Measurements from ENCODE around the gene SCRT2. TPM values are rescaled to one million over a fixed set of nuclear protein-coding genes. Genes with fewer than 3 reads are reported as not detected.

The SCRT2 gene
- polyA plus RNA-seq, 1 of the 3 experiments (the other 2 are of a cell fraction), result not detected

DNA sequence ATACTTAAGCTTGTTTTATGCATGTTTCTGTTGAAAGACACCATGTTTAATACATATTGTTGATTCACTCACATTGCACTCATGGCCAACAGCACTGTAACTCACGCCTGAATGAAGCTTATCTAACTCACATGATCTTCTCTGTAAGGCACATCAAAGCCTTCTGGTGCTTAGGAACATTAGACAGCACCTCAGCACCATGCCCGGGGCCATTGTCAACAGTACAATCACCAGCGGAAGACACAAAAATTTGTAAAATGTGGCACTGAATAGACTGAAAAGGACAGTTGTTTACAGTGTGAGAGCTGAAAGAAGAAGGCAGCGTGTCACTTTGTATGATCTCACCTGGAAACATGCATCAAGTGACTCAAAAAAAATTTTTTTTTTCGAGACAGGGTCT, 56.6 kb downstream of the SCRT2 start (continued):
- TF ChIP-seq, protein P1, sequence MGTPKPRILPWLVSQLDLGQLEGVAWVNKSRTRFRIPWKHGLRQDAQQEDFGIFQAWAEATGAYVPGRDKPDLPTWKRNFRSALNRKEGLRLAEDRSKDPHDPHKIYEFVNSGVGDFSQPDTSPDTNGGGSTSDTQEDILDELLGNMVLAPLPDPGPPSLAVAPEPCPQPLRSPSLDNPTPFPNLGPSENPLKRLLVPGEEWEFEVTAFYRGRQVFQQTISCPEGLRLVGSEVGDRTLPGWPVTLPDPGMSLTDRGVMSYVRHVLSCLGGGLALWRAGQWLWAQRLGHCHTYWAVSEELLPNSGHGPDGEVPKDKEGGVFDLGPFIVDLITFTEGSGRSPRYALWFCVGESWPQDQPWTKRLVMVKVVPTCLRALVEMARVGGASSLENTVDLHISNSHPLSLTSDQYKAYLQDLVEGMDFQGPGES (IDR thresholded peaks at IDR 0.05; ENCODE audit: low read depth, low read length), result no peak
- no peak for TF ChIP-seq TCF12 (IDR thresholded peaks at IDR 0.05)
- no peak for TF ChIP-seq RCOR1 (IDR thresholded peaks at IDR 0.05; ENCODE audit: low read length)
- no peak for TF ChIP-seq JUND (IDR thresholded peaks at IDR 0.05)
- TF ChIP-seq CHD2 (IDR thresholded peaks at IDR 0.05; ENCODE audit: low read length, partially characterized antibody), result no peak
- TF ChIP-seq, protein P2, sequence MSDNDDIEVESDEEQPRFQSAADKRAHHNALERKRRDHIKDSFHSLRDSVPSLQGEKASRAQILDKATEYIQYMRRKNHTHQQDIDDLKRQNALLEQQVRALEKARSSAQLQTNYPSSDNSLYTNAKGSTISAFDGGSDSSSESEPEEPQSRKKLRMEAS (IDR thresholded peaks at IDR 0.05; ENCODE audit: low read depth), result no peak
- TF ChIP-seq SIN3A (IDR thresholded peaks at IDR 0.05; ENCODE audit: borderline replicate concordance, low read depth, low read length), result no peak
- TF ChIP-seq FOSL2 (IDR thresholded peaks at IDR 0.05; ENCODE audit: borderline replicate concordance, low read depth), result no peak

DNA sequence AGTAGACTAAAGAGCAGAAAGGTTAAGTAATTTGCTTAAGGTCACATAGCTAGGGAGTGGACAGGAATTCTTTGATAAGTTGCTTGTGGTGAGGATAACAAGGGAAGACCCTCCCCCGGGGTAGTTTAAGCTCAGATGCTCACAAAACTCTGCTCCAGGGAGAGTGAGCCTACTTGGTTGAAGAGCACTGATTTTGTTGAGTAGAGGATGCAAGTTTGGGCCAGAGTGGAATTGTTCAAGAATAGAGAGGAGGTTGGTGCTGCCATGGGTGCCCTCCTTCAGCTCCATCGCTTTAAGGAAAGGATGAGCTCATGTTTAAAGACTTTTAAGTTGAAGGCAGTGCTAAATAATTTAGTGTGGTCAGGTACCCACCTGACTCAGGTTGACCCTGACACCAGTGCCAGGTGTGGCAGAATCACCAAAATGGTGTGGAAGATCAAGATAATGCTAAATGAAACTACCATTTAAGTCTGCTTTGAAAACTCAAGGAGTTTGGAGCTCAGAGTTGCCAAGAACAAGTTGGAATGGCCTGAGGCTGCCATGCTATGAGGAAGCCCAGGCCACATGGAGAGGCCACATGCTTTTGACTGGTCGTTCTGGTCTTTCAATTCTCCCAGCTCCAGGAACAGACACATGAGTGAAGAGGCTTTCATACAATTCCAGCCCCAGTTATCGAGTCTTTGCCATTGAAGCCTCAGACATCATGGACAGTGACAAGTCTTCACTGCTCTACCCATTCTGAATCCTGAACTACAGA, 57.5 kb downstream of the SCRT2 start:
- Histone ChIP-seq H3K36me3 (replicated peaks in 1 of 2; ENCODE audit: control insufficient read depth in 1 of 2, insufficient read depth in 2 of 2, low read length in 1 of 2) (no peaks in the 10 kb centered on the region), H3K4me1 (ENCODE audit: control insufficient read depth in 1 of 2, insufficient read depth in 2 of 2, low read depth in 1 of 2, low read length in 1 of 2) (no peaks in the 10 kb centered on the region), H3K4me2 (no peak overlapping the region), H3K4me3 (ENCODE audit: low read depth in 2 of 2, low read length in 1 of 2) (no peak overlapping the region), H3K9ac (no peak overlapping the region), H3K9me3 (no peaks in the 10 kb centered on the region), H2AFZ (ENCODE audit: low read depth) (no peak overlapping the region), H3K27ac (ENCODE audit: low read depth in 2 of 2, low read length in 1 of 2) (no peak overlapping the region), H4K20me1 (ENCODE audit: insufficient read depth) (no peaks in the 10 kb centered on the region), H3K27me3 (ENCODE audit: insufficient read depth) (peaks cover 3% of the 10 kb centered on the region; the same call in 1 of the 2 replicates), H3K79me2 (ENCODE audit: insufficient read depth) (no peaks in the 10 kb centered on the region), H3K9me2 (no peaks in the 10 kb centered on the region), H3F3A (replicated peaks; ENCODE audit: insufficient read depth) (no peaks in the 10 kb centered on the region)
- WGBS (ENCODE audit: low lambda C conversion rate), result 10% methylated on average over 4 of the region's 4 CpGs
- ChIA-PET POLR2A (no interaction called here), CTCF (interaction anchor here (0.7 to 3.1 kb wide), 3 partner anchors 13 to 56 kb away, joined by 3 to 13 read pairs (median 8); no protein-coding TSS in a partner anchor)
- no peak for TF ChIP-seq NRF1 (IDR thresholded peaks at IDR 0.05; ENCODE audit: low read depth, low read length)
- TF ChIP-seq RCOR1 (IDR thresholded peaks at IDR 0.05; ENCODE audit: low read length), result no peak
- TF ChIP-seq, protein P3, sequence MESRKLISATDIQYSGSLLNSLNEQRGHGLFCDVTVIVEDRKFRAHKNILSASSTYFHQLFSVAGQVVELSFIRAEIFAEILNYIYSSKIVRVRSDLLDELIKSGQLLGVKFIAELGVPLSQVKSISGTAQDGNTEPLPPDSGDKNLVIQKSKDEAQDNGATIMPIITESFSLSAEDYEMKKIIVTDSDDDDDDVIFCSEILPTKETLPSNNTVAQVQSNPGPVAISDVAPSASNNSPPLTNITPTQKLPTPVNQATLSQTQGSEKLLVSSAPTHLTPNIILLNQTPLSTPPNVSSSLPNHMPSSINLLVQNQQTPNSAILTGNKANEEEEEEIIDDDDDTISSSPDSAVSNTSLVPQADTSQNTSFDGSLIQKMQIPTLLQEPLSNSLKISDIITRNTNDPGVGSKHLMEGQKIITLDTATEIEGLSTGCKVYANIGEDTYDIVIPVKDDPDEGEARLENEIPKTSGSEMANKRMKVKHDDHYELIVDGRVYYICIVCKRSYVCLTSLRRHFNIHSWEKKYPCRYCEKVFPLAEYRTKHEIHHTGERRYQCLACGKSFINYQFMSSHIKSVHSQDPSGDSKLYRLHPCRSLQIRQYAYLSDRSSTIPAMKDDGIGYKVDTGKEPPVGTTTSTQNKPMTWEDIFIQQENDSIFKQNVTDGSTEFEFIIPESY (IDR thresholded peaks at IDR 0.05; ENCODE audit: borderline replicate concordance, low read depth), result no peak
- TF ChIP-seq GABPA (IDR thresholded peaks at IDR 0.05; ENCODE audit: low read depth), result no peak
- TF ChIP-seq, protein P4, sequence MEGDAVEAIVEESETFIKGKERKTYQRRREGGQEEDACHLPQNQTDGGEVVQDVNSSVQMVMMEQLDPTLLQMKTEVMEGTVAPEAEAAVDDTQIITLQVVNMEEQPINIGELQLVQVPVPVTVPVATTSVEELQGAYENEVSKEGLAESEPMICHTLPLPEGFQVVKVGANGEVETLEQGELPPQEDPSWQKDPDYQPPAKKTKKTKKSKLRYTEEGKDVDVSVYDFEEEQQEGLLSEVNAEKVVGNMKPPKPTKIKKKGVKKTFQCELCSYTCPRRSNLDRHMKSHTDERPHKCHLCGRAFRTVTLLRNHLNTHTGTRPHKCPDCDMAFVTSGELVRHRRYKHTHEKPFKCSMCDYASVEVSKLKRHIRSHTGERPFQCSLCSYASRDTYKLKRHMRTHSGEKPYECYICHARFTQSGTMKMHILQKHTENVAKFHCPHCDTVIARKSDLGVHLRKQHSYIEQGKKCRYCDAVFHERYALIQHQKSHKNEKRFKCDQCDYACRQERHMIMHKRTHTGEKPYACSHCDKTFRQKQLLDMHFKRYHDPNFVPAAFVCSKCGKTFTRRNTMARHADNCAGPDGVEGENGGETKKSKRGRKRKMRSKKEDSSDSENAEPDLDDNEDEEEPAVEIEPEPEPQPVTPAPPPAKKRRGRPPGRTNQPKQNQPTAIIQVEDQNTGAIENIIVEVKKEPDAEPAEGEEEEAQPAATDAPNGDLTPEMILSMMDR (IDR thresholded peaks at IDR 0.05), result no peak
- TF ChIP-seq EZH2phosphoT487 (IDR thresholded peaks at IDR 0.05; ENCODE audit: borderline replicate concordance, low read depth), result no peak
- no peak for TF ChIP-seq TCF12 (IDR thresholded peaks at IDR 0.05)
- no peak for TF ChIP-seq RFX5 (IDR thresholded peaks at IDR 0.05; ENCODE audit: low read length)
- TF ChIP-seq, protein P5, sequence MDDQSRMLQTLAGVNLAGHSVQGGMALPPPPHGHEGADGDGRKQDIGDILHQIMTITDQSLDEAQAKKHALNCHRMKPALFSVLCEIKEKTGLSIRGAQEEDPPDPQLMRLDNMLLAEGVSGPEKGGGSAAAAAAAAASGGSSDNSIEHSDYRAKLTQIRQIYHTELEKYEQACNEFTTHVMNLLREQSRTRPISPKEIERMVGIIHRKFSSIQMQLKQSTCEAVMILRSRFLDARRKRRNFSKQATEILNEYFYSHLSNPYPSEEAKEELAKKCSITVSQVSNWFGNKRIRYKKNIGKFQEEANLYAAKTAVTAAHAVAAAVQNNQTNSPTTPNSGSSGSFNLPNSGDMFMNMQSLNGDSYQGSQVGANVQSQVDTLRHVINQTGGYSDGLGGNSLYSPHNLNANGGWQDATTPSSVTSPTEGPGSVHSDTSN (IDR thresholded peaks at IDR 0.05), result no peak
- TF ChIP-seq RXRA (IDR thresholded peaks at IDR 0.05; ENCODE audit: borderline replicate concordance, low read depth), result no peak
- DNase-seq, result no peak

All from SK-N-SH (cell line).